GM21576 (cell line): ENCODE results near the gene PDE6C.

Source experiments
- ATAC-seq: cut with Tn5 transposase; IDR thresholded peaks from one replicate; pipeline ENCODE4 v1.9.1; 2021; ENCODE audit warnings: mild to moderate bottlenecking, moderate library complexity; ENCODE audit not compliant: unreplicated experiment

The PDE6C gene

GRCh38 chr10:93593749-93594148, 18.6 kb upstream of the PDE6C start:
- no peak for ATAC-seq

- ATAC-seq = no peak
Observed at GRCh38 chr10:93594518-93594917, 17.8 kb upstream of the PDE6C start.

GRCh38 chr10:93595378-93596161, 16.8 kb upstream of the PDE6C start:
- ATAC-seq = no peak

GRCh38 chr10:93596539-93596938, 15.8 kb upstream of the PDE6C start:
- no peak for ATAC-seq

GRCh38 chr10:93597075-93597599, 15.2 kb upstream of the PDE6C start:
- ATAC-seq = no peak

GRCh38 chr10:93598157-93598556, 14.2 kb upstream of the PDE6C start:
- no peak for ATAC-seq

- ATAC-seq = no peak
Observed at GRCh38 chr10:93599335-93599734, 13.0 kb upstream of the PDE6C start.

- no peak for ATAC-seq
Observed at GRCh38 chr10:93599778-93600177, 12.6 kb upstream of the PDE6C start.

GRCh38 chr10:93600446-93601145, 11.7 kb upstream of the PDE6C start:
- no peak for ATAC-seq

GRCh38 chr10:93601146-93601773, 11.1 kb upstream of the PDE6C start, which contains the start of gene RBP4:
Gene RBP4, minus strand, starts transcription at chr10:93601235. Its CDS starts 207 bp downstream, at chr10:93601028.
- ATAC-seq = no peak

GRCh38 chr10:93601774-93602162, 10.6 kb upstream of the PDE6C start:
- ATAC-seq = no peak

GRCh38 chr10:93603023-93603422, 9.3 kb upstream of the PDE6C start:
- ATAC-seq = no peak

GRCh38 chr10:93604146-93604545, 8.2 kb upstream of the PDE6C start:
- no peak for ATAC-seq

GRCh38 chr10:93608421-93608820, 3.9 kb upstream of the PDE6C start:
- ATAC-seq = no peak

GRCh38 chr10:93613126-93613525, 789 bp downstream of the PDE6C start:
- no peak for ATAC-seq

- no peak for ATAC-seq
Observed at GRCh38 chr10:93614101-93614825, 1.9 kb downstream of the PDE6C start.

GRCh38 chr10:93615576-93616235, 3.4 kb downstream of the PDE6C start:
- ATAC-seq = no peak

GRCh38 chr10:93620925-93621324, 8.6 kb downstream of the PDE6C start:
- ATAC-seq = no peak

- ATAC-seq = no peak
Observed at GRCh38 chr10:93622942-93623341, 10.6 kb downstream of the PDE6C start.

- no peak for ATAC-seq
Observed at GRCh38 chr10:93628858-93629257, 16.5 kb downstream of the PDE6C start.
